GM20431 (cell line): ENCODE measurements around the gene ZCWPW1.

Source experiments
- in situ Hi-C: fragments of 300-500 bp; cut with MseI, MboI; formaldehyde crosslinking; loops from one replicate; pipeline ENCODE4 v1.15.0; 2020; ENCODE audit warnings: low sequenced_read_pairs; ENCODE audit not compliant: unreplicated experiment

ZCWPW1 gene

GRCh38 chr7:100433592-100434296 lies 5.2 kb upstream of the ZCWPW1 start:
- in situ Hi-C loops: no loop called here

- in situ Hi-C loops: no loop called here
Observed at GRCh38 chr7:100433276-100433591, 4.7 kb upstream of the ZCWPW1 start.

GRCh38 chr7:100432621-100433275 lies 4.2 kb upstream of the ZCWPW1 start:
- in situ Hi-C loops: no loop called here

- in situ Hi-C loops: no loop called here
Observed at GRCh38 chr7:100432053-100432452, 3.5 kb upstream of the ZCWPW1 start.

GRCh38 chr7:100431286-100431735 lies 2.8 kb upstream of the ZCWPW1 start:
- in situ Hi-C loops: no loop called here

GRCh38 chr7:100430493-100431285 lies 2.2 kb upstream of the ZCWPW1 start:
- in situ Hi-C loops: no loop called here

GRCh38 chr7:100429637-100430492 lies 1.4 kb upstream of the ZCWPW1 start, which contains the start of gene MEPCE:
TSS of gene MEPCE (plus strand) at chr7:100429831. CDS start at chr7:100430019, 188 bp downstream.
- in situ Hi-C loops: no loop called here

GRCh38 chr7:100428967-100429636 lies 599 bp upstream of the ZCWPW1 start:
- in situ Hi-C loops: no loop called here

- in situ Hi-C loops: no loop called here
Observed at GRCh38 chr7:100427762-100428198, 723 bp downstream of the ZCWPW1 start.

- in situ Hi-C loops: no loop called here
Observed at GRCh38 chr7:100426516-100426915, 2.0 kb downstream of the ZCWPW1 start.

GRCh38 chr7:100425347-100425746 lies 3.2 kb downstream of the ZCWPW1 start:
- in situ Hi-C loops: no loop called here

- in situ Hi-C loops: no loop called here
Observed at GRCh38 chr7:100423315-100423714, 5.2 kb downstream of the ZCWPW1 start.

GRCh38 chr7:100419660-100420226 lies 8.8 kb downstream of the ZCWPW1 start:
- in situ Hi-C loops: no loop called here

- in situ Hi-C loops: no loop called here
Observed at GRCh38 chr7:100418930-100419659, 9.4 kb downstream of the ZCWPW1 start.

- in situ Hi-C loops: no loop called here
Observed at GRCh38 chr7:100415448-100415847, 13.1 kb downstream of the ZCWPW1 start.

GRCh38 chr7:100413889-100414288 lies 14.6 kb downstream of the ZCWPW1 start:
- in situ Hi-C loops: no loop called here

- in situ Hi-C loops: no loop called here
Observed at GRCh38 chr7:100413346-100413745, 15.2 kb downstream of the ZCWPW1 start.

GRCh38 chr7:100411101-100411500 lies 17.4 kb downstream of the ZCWPW1 start:
- in situ Hi-C loops: no loop called here
